AG04449 (cell line): ENCODE results near the gene MUCL3.

Experiments
- CTCF ChIA-PET: fragments of 350-600 bp; formaldehyde crosslinking; extraction: SDS; loops from one replicate; lab custom pipeline; 2021; ENCODE audit warnings: antibody characterized with exemption; lab: Yijun Ruan, JAX
- POLR2A ChIA-PET: fragments of 400-600, 350-600 bp; formaldehyde crosslinking; extraction: SDS; loops from one replicate; lab custom pipeline; 2020; ENCODE audit warnings: antibody characterized with exemption, inconsistent platforms; lab: Yijun Ruan, JAX
- DNase-seq: peaks from one replicate; pipeline ENCODE4 v3.0.0-alpha.2; 2010; ENCODE audit warnings: low read depth, low spot score
- H3K4me3 ChIP-seq: 2 replicates; pipeline ENCODE4 v1.5.1; 2011; ENCODE audit warnings: low read depth, mild to moderate bottlenecking, control low read depth, low read length
- TF ChIP-seq, protein P1 (sequence below): IDR thresholded peaks from one replicate; pipeline ENCODE4 v1.5.1; 2011; ENCODE audit warnings: mild to moderate bottlenecking, moderate library complexity, low read length, control low read depth, inconsistent platforms; ENCODE audit not compliant: insufficient read depth; ENCODE audit errors: missing control alignments

Gene MUCL3

DNA sequence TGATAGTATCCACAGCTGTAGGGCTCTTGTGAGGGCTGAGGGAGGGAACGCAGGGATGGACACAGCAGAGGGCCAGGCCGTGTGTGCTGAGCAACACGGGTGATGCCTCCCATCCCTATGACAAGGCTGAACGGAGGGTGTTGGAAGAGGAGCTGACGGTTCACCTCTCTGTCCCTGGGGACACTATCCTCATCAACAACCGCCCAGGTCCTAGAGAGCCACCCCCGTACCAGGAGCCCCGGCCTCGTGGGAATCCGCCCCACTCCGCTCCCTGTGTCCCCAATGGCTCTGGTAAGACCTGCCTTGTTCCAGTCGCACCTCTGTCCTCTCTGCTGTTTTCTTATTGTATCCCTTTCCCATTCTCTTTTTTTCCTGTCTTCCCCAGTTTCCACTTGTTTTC, 46.4 kb upstream of the MUCL3 start:
- TF ChIP-seq, protein P1, sequence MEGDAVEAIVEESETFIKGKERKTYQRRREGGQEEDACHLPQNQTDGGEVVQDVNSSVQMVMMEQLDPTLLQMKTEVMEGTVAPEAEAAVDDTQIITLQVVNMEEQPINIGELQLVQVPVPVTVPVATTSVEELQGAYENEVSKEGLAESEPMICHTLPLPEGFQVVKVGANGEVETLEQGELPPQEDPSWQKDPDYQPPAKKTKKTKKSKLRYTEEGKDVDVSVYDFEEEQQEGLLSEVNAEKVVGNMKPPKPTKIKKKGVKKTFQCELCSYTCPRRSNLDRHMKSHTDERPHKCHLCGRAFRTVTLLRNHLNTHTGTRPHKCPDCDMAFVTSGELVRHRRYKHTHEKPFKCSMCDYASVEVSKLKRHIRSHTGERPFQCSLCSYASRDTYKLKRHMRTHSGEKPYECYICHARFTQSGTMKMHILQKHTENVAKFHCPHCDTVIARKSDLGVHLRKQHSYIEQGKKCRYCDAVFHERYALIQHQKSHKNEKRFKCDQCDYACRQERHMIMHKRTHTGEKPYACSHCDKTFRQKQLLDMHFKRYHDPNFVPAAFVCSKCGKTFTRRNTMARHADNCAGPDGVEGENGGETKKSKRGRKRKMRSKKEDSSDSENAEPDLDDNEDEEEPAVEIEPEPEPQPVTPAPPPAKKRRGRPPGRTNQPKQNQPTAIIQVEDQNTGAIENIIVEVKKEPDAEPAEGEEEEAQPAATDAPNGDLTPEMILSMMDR: no peak
- H3K4me3 ChIP-seq: no peak overlapping the region
- ChIA-PET POLR2A (no interaction called here), CTCF (interaction anchor here (0.7 to 1.4 kb wide), 4 partner anchors 9 to 175 kb away, joined by 3 to 4 read pairs (median 3); partner anchors contain the start of genes DDR1 and SFTA2)
- DNase-seq: no peak

- no peak overlapping the region for H3K4me3 ChIP-seq
- ChIA-PET POLR2A (no interaction called here), CTCF (interaction anchor here (1.0 to 3.4 kb wide), 4 partner anchors 10 to 66 kb away, joined by 3 to 20 read pairs (median 4); partner anchors contain the start of genes DDR1 and VARS2)
- no peak for DNase-seq
- TF ChIP-seq, protein P1: no peak
Observed at GRCh38 chr6:30894935-30895334, 45.8 kb upstream of the MUCL3 start.

DNA sequence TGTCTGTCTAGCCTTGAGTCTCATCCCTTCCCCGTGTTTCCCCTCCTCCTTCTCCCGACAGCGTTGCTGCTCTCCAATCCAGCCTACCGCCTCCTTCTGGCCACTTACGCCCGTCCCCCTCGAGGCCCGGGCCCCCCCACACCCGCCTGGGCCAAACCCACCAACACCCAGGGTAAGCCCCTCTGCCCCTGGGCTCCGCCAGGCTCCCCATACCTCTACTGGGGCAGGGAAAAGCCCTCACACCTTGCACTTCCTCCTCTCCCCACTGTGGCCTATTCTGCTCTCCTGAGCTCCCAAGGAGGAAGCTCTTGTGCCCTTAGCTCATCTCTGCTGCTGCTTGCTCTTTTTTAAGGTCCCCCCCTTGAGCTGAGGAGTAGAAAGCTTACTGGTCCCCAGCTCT, 45.4 kb upstream of the MUCL3 start:
- TF ChIP-seq, protein P1: no peak
- CTCF ChIA-PET: interaction anchor here (1.4 to 3.4 kb wide), 2 partner anchors 17 to 19 kb away, joined by 3 to 20 read pairs; partner anchors contain the start of gene VARS2
- no peak overlapping the region for H3K4me3 ChIP-seq
- POLR2A ChIA-PET: interaction anchor here (0.5 kb wide), 1 partner anchor 242 kb away, joined by 3 read pairs; no protein-coding TSS in a partner anchor
- DNase-seq: no peak

DNA sequence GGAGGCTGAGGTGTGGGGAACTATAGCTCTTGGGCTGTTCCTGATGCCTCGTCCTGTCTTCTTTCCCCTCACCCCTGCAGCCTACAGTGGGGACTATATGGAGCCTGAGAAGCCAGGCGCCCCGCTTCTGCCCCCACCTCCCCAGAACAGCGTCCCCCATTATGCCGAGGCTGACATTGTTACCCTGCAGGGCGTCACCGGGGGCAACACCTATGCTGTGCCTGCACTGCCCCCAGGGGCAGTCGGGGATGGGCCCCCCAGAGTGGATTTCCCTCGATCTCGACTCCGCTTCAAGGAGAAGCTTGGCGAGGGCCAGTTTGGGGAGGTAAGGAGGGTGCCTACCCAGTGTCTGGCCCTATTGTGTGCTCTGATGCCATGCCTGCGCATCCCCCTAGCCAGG, 44.2 kb upstream of the MUCL3 start:
- DNase-seq: no peak
- TF ChIP-seq, protein P1: no peak
- POLR2A ChIA-PET: no interaction called here
- CTCF ChIA-PET: interaction anchor here (0.7 to 3.4 kb wide), 4 partner anchors 18 to 352 kb away, joined by 3 to 20 read pairs (median 4); partner anchors contain the start of gene VARS2
- H3K4me3 ChIP-seq: no peak overlapping the region

DNA sequence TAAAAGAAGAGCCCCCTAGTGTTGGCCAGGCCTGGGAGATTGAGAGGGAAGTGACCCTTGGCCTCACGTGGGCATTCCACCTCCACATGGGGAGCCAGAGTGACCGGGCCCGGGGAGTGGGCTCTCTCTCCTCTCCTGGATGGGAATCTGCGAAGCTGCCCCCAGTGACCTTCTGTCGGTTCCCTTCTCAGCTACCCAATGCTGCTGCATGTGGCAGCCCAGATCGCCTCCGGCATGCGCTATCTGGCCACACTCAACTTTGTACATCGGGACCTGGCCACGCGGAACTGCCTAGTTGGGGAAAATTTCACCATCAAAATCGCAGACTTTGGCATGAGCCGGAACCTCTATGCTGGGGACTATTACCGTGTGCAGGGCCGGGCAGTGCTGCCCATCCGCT, 42.9 kb upstream of the MUCL3 start:
- CTCF ChIA-PET: interaction anchor here (3.4 to 24.2 kb wide), 2 partner anchors 16 to 178 kb away, joined by 20 to 1346 read pairs; partner anchors contain the start of gene VARS2

DNA sequence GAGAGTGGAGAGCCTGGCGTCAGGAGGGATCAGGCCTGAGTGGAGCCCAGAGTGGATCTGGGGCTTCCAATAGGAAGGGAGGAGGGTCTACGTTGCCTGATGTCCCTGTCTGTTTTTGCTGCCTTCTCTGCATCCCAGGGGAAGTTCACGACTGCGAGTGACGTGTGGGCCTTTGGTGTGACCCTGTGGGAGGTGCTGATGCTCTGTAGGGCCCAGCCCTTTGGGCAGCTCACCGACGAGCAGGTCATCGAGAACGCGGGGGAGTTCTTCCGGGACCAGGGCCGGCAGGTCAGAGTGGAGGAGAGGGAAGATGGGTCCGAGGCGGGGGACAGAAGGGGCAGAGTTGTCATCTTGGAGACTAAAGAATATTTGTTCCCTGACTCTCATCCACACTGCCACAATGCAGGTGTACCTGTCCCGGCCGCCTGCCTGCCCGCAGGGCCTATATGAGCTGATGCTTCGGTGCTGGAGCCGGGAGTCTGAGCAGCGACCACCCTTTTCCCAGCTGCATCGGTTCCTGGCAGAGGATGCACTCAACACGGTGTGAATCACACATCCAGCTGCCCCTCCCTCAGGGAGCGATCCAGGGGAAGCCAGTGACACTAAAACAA, 41.9 kb upstream of the MUCL3 start:
- POLR2A ChIA-PET: no interaction called here
- CTCF ChIA-PET: interaction anchor here (1.2 to 24.2 kb wide), 4 partner anchors 10 to 177 kb away, joined by 5 to 1346 read pairs (median 6); partner anchors contain the start of gene VARS2
- no peak overlapping the region for H3K4me3 ChIP-seq
- TF ChIP-seq, protein P1: no peak
- DNase-seq: no peak

More for the DNA sequence above, 42.9 kb upstream of the MUCL3 start:
- no peak for DNase-seq
- TF ChIP-seq, protein P1: no peak
- POLR2A ChIA-PET: no interaction called here
- H3K4me3 ChIP-seq: no peak overlapping the region
